HEK293 (cell line): Measurements from ENCODE around the gene TSC22D1.

ENCODE experiments used
- CTCF ChIA-PET: fragments of 350-600 bp; formaldehyde crosslinking; extraction: SDS; loops from one replicate; lab custom pipeline; 2021; ENCODE audit warnings: antibody characterized with exemption; lab: Yijun Ruan, JAX
- POLR2A ChIA-PET: fragments of 300-600 bp; formaldehyde crosslinking; extraction: SDS; loops from one replicate; lab custom pipeline; 2020; ENCODE audit warnings: antibody characterized with exemption, inconsistent platforms; lab: Yijun Ruan, JAX
- H3K27ac ChIP-seq: fragments of 200-500 bp; sonication (Bioruptor generic); 2 replicates; pipeline ENCODE4 v1.5.1; 2014; ENCODE audit warnings: low read depth, low read length, control low read depth, inconsistent platforms; ENCODE audit errors: extremely low read depth
- H3K36me3 ChIP-seq, 2 experiments: fragments of 200-500 bp in 1 of 2; sonication (Bioruptor generic) in 1 of 2; 1 replicate in 1 of 2; 2 replicates in 1 of 2; pipeline ENCODE4 v1.5.1; 2014 to 2017; ENCODE audit warnings: inconsistent platforms in 2 of 2, low read length in 2 of 2; ENCODE audit not compliant: control insufficient read depth in 2 of 2, insufficient read depth in 1 of 2
- H3K4me1 ChIP-seq: fragments of 200-500 bp; sonication (Bioruptor generic); 2 replicates; pipeline ENCODE4 v1.5.1; 2014; ENCODE audit warnings: mild to moderate bottlenecking, low read length, inconsistent platforms; ENCODE audit not compliant: control insufficient read depth, insufficient read depth
- H3K4me3 ChIP-seq: 2 replicates; pipeline ENCODE4 v1.5.1; 2011; ENCODE audit warnings: low read depth, mild to moderate bottlenecking, control low read depth, low read length, moderate library complexity
- H3K9me3 ChIP-seq: fragments of 200-500 bp; sonication (Bioruptor generic); 2 replicates; pipeline ENCODE4 v1.5.1; 2014; ENCODE audit warnings: low read depth, low read length, inconsistent platforms; ENCODE audit not compliant: control insufficient read depth, insufficient read depth
- AEBP2 ChIP-seq: fragments of 450-650 bp; formaldehyde crosslinking; IDR thresholded peaks from 2 replicates; pipeline ENCODE4 v1.5.1; 2016; ENCODE audit warnings: missing biosample characterization, missing genetic modification characterization, borderline replicate concordance
- GLIS1 ChIP-seq: fragments of 450-650 bp; formaldehyde crosslinking; IDR thresholded peaks from 2 replicates; pipeline ENCODE4 v1.5.1; 2016; ENCODE audit warnings: missing biosample characterization, missing genetic modification characterization
- HOXA7 ChIP-seq: sonication (generic); formaldehyde crosslinking; IDR thresholded peaks from 2 replicates; pipeline ENCODE4 v1.8.1; 2022; ENCODE audit warnings: missing genetic modification reagents, borderline replicate concordance
- KLF8 ChIP-seq: fragments of 450-650 bp; formaldehyde crosslinking; IDR thresholded peaks from 2 replicates; pipeline ENCODE4 v1.5.1; 2016; ENCODE audit warnings: missing biosample characterization, missing genetic modification characterization
- PBX3 ChIP-seq: sonication (generic); formaldehyde crosslinking; IDR thresholded peaks from 2 replicates; pipeline ENCODE4 v1.8.1; 2022; ENCODE audit warnings: mild to moderate bottlenecking, moderate library complexity, missing genetic modification reagents
- PRDM4 ChIP-seq: fragments of 450-650 bp; formaldehyde crosslinking; IDR thresholded peaks from 2 replicates; pipeline ENCODE4 v1.5.1; 2017; ENCODE audit warnings: missing biosample characterization, missing genetic modification characterization
- PRDM6 ChIP-seq: fragments of 450-650 bp; formaldehyde crosslinking; IDR thresholded peaks from 2 replicates; pipeline ENCODE4 v1.5.1; 2017; ENCODE audit warnings: missing biosample characterization, missing genetic modification characterization
- SETDB1 ChIP-seq: IDR thresholded peaks from one replicate; pipeline ENCODE4 v1.6.1; 2017; ENCODE audit warnings: mild to moderate bottlenecking, low read length, moderate library complexity, mixed read lengths; ENCODE audit not compliant: insufficient read length
- ZBTB17 ChIP-seq: fragments of 450-650 bp; formaldehyde crosslinking; IDR thresholded peaks from 2 replicates; pipeline ENCODE4 v1.5.1; 2016; ENCODE audit warnings: missing biosample characterization, missing genetic modification characterization
- ZNF112 ChIP-seq: fragments of 450-650 bp; formaldehyde crosslinking; IDR thresholded peaks from 2 replicates; pipeline ENCODE4 v1.5.0; 2017; ENCODE audit warnings: missing biosample characterization, missing genetic modification characterization
- ZNF146 ChIP-seq: fragments of 450-650 bp; formaldehyde crosslinking; IDR thresholded peaks from 2 replicates; pipeline ENCODE4 v1.5.1; 2016; ENCODE audit warnings: missing biosample characterization, missing genetic modification characterization
- ZNF157 ChIP-seq: fragments of 450-650 bp; formaldehyde crosslinking; IDR thresholded peaks from 2 replicates; pipeline ENCODE4 v1.5.1; 2016; ENCODE audit warnings: missing biosample characterization, missing genetic modification characterization
- ZNF169 ChIP-seq: fragments of 450-650 bp; formaldehyde crosslinking; IDR thresholded peaks from 2 replicates; pipeline ENCODE4 v1.5.1; 2016; ENCODE audit warnings: missing biosample characterization, missing genetic modification characterization
- ZNF239 ChIP-seq: fragments of 450-650 bp; formaldehyde crosslinking; IDR thresholded peaks from 2 replicates; pipeline ENCODE4 v1.5.1; 2016; ENCODE audit warnings: missing biosample characterization, missing genetic modification characterization
- ZNF280D ChIP-seq: fragments of 450-650 bp; formaldehyde crosslinking; IDR thresholded peaks from 2 replicates; pipeline ENCODE4 v1.5.1; 2016; ENCODE audit warnings: missing biosample characterization, missing genetic modification characterization
- ZNF354C ChIP-seq: fragments of 450-650 bp; formaldehyde crosslinking; IDR thresholded peaks from 2 replicates; pipeline ENCODE4 v1.5.1; 2016; ENCODE audit warnings: missing biosample characterization, missing genetic modification characterization, low read depth, borderline replicate concordance
- ZNF48 ChIP-seq: fragments of 450-650 bp; formaldehyde crosslinking; IDR thresholded peaks from 2 replicates; pipeline ENCODE4 v1.5.1; 2016; ENCODE audit warnings: missing biosample characterization, missing genetic modification characterization
- ZNF585B ChIP-seq: fragments of 450-650 bp; formaldehyde crosslinking; IDR thresholded peaks from 2 replicates; pipeline ENCODE4 v1.5.1; 2016; ENCODE audit warnings: missing biosample characterization, missing genetic modification characterization
- ZNF660 ChIP-seq: fragments of 450-650 bp; IDR thresholded peaks from 2 replicates; pipeline ENCODE4 v1.5.1; 2018; ENCODE audit warnings: missing biosample characterization, mild to moderate bottlenecking, missing genetic modification characterization
- ZNF785 ChIP-seq: fragments of 450-650 bp; formaldehyde crosslinking; IDR thresholded peaks from 2 replicates; pipeline ENCODE4 v1.5.1; 2016; ENCODE audit warnings: missing biosample characterization, missing genetic modification characterization
- ZNF792 ChIP-seq: fragments of 450-650 bp; formaldehyde crosslinking; IDR thresholded peaks from 2 replicates; pipeline ENCODE4 v1.5.1; 2016; ENCODE audit warnings: missing biosample characterization, missing genetic modification characterization
- ZNF843 ChIP-seq: fragments of 450-650 bp; formaldehyde crosslinking; IDR thresholded peaks from 2 replicates; pipeline ENCODE4 v1.5.1; 2016; ENCODE audit warnings: missing biosample characterization, missing genetic modification characterization
- ZSCAN16 ChIP-seq: fragments of 450-650 bp; formaldehyde crosslinking; IDR thresholded peaks from 2 replicates; pipeline ENCODE4 v1.5.1; 2016; ENCODE audit warnings: missing biosample characterization, missing genetic modification characterization

TSC22D1 gene

GRCh38 chr13:44463759-44464158, 112.4 kb downstream of the TSC22D1 start:
- Histone ChIP-seq H3K36me3 (no peaks in the 10 kb centered on the region), H3K27ac (no peak overlapping the region), H3K4me3 (no peak overlapping the region), H3K9me3 (no peaks in the 10 kb centered on the region), H3K4me1 (no peaks in the 10 kb centered on the region)
- POLR2A ChIA-PET, result no interaction called here
- CTCF ChIA-PET, result interaction anchor here (1.4 to 1.6 kb wide), 2 partner anchors 556 to 558 kb away, joined by 5 to 8 read pairs; no protein-coding TSS in a partner anchor
- TF ChIP-seq ZNF112 (tag by site-specific recombination) (no peak), ZNF792 (tag by site-specific recombination) (no peak), PRDM4 (no peak), ZNF785 (no peak), SETDB1 (no peak), ZNF146 (tag by site-specific recombination) (no peak), HOXA7 (CRISPR knock-in tag) (no peak)
- TF ChIP-seq, all 188 proteins: peak for 0

GRCh38 chr13:44459674-44460073, 116.5 kb downstream of the TSC22D1 start:
- H3K4me3 ChIP-seq, result no peak overlapping the region
- ChIA-PET POLR2A (no interaction called here), CTCF (no interaction called here)
- no peaks in the 10 kb centered on the region for H3K4me1 ChIP-seq
- H3K9me3 ChIP-seq, result no peaks in the 10 kb centered on the region
- H3K27ac ChIP-seq, result no peak overlapping the region
- TF ChIP-seq ZNF48 (tag by site-specific recombination), result no peak
- no peak for TF ChIP-seq ZNF660
- TF ChIP-seq ZNF843 (tag by site-specific recombination), result no peak
- TF ChIP-seq ZNF239, result no peak
- TF ChIP-seq PBX3 (CRISPR knock-in tag), result no peak
- TF ChIP-seq ZNF354C (tag by site-specific recombination), result no peak
- no peak for TF ChIP-seq ZNF785
- TF ChIP-seq ZNF585B (tag by site-specific recombination), result no peak
- no peak for TF ChIP-seq AEBP2 (tag by site-specific recombination)
- TF ChIP-seq ZNF157 (tag by site-specific recombination), result no peak
- TF ChIP-seq KLF8 (tag by site-specific recombination), result no peak
- no peak for TF ChIP-seq GLIS1 (tag by site-specific recombination)
- no peaks in the 10 kb centered on the region for H3K36me3 ChIP-seq

GRCh38 chr13:44458313-44458975, 117.7 kb downstream of the TSC22D1 start:
- no peak overlapping the region for H3K27ac ChIP-seq
- no peaks in the 10 kb centered on the region for H3K9me3 ChIP-seq
- no peaks in the 10 kb centered on the region for H3K36me3 ChIP-seq
- H3K4me1 ChIP-seq, result no peaks in the 10 kb centered on the region
- H3K4me3 ChIP-seq, result no peak overlapping the region
- ChIA-PET POLR2A (no interaction called here), CTCF (interaction anchor here (1.1 kb wide), 1 partner anchor 551 kb away, joined by 3 read pairs; no protein-coding TSS in a partner anchor)
- TF ChIP-seq ZNF112 (tag by site-specific recombination) (no peak), ZSCAN16 (tag by site-specific recombination) (no peak), ZNF280D (tag by site-specific recombination) (no peak), ZBTB17 (tag by site-specific recombination) (no peak), PRDM6 (tag by site-specific recombination) (no peak), ZNF169 (tag by site-specific recombination) (no peak)
